Activated CD4-positive, CD25-positive, alpha-beta regulatory T cell treated with anti-CD3 and anti-CD28 coated beads, Interleukin-2, amount 50 U/mL, for 24 hours (primary cell): ENCODE data around the gene DRICH1.
A peak's percentile ranks its signal among the peaks of the same experiment; 100 is the strongest.
"Not testable (repeated sequence)": the region's sequence is repeated elsewhere in the genome, so short reads cannot be mapped to it uniquely, and the experiment has no call there.

Source experiments
- ATAC-seq, 2 donors: fragments of 150-1000 bp; cut with Tn5 transposase; one replicate each; pipeline ENCODE4 v1.10.0; 2021; ENCODE audit warnings: mild to moderate bottlenecking in 1 of 2, moderate library complexity in 1 of 2

Gene DRICH1

DNA sequence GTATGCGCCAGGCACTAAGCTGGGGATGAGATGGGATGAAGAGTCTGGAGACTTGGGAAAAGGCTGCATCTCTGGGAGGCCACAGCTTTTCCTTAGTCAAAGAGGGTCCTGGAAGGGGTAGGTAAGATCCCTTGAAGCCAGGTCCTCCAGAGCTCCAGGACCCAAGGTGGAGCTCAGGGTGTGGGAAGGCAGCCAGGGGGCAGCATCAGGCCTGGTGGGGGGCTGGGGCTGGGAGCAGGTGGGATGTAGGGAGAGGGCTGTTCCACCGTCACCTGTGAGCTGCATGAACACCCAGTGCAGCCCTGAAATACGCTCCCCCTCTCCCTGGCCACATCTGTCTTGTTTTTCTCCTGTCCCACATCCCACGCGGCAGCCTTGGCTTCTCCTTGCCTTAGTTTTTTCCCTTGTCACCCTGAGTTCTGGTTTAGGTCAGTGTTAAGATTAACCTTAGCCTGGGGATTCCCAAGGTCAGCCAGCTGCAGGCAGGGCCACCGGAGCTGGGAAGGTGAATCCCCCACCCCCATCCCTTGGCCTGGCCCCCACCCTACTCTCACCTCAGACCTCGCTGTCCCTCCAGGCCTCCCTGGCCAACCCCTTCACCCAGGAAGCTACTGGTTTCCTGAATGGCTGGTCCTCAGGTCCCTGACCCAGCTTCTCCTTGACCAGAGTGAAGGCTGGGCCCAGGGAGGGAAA is 34.4 kb downstream of the DRICH1 start:
- not testable (repeated sequence) for ATAC-seq

DNA sequence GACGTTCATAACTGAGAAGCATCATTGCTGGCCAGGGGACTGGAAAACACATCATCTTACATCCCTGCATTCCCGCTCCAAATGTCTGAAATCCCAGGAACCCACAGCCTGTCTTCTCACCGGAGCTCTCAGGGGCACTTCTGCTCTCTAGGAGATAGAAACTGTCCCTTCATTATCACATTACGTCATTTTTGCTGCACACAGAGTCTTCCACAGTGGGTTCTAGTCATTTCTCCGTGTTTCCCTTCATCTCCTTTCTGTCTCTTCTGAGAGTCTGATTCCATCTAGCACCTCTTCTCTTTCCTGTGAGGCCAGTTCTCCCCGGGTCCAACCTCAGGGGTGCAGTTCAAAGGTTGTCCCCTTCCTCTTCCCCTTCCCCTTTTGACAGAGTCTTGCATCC is 36.2 kb downstream of the DRICH1 start:
- ATAC-seq, result not testable (repeated sequence)

DNA sequence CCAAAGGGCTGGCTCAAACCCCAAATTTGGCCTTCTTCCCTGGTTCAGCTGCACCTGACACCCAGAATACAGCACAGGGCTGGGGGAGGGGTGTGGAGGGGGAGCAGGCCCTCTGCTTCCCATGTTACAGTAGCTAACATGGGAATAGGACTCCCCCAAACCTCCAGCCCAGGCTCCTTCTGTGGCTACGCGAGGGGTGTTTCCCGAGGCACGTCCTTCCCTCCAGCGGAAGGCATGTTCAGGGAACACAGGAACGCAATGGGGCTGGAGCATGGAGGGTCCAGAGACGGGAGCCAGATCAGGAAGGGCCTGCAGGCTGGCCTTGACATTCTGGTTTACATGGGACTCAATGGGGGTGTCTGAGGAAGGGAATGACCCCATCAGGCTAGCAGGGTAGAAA is 40.3 kb downstream of the DRICH1 start:
- ATAC-seq, result no peak

DNA sequence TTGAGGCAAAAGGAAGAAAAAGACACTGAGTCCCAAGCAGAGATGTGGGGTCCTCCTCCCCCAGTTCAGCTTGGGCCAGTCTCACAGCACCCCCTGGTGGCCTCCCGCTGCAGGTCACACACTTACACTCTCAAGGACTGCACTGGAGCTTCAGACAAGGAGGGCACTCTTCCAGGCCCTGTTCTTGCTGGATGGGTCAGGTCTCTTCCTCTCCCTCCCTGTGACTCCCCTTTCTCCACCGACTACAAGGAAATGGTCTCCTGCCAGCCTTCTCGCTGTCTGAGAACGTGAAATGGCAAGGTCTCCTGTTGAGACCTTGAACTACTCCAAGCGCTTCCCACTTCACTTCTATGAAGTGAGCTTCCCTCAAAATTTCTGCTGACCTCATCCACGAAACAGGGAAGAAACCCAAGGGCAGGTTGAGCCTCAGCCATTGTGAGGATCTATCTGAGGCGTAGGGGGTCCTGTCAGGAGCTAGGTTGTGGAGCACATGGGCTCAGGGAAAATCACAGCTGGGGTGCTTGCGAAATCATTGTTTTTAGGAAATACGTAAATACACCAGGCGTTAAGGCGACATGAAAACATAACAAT is 40.8 kb downstream of the DRICH1 start:
- ATAC-seq, result peak in 1 of 2 donors; percentile 55

DNA sequence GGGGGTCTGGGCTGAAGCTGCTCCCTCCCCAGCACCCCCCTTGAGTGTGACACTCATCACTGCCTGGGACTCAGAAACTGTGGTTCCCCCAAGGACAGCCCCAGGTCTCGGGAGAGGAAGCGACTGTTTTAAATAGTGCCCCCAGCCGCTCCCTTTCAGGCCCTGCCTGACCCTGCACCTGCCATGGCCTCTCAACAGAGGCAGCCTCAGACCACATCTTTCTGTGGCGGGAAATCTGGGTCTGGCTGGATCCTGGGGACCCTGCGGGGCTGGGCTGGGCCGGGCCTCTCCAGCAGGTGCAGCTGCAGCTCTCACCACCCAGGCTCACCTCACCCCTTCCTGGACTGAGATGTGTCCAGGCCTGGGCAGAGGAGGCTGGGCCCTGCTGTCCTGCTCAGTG is 48.3 kb downstream of the DRICH1 start:
- no peak for ATAC-seq

DNA sequence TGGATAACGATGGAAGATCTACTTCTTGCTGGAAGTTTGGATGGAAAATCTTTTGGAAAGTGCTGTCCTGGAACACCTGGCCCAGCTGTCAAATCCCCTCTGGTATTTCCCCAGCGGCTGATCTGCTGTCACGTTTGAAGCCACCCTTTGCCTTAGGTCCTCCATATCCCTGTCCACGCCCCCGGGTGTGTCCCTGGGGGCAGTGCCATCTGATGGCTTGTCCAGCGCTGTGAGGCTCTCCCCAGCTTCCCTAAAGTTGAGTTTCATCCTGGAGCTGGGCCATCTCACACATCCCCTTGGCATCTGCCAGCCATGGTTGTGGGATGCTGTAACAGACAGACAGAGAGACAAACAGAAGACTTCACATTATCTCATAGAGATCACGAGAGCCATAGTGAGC is 49.0 kb downstream of the DRICH1 start:
- ATAC-seq, result no peak

DNA sequence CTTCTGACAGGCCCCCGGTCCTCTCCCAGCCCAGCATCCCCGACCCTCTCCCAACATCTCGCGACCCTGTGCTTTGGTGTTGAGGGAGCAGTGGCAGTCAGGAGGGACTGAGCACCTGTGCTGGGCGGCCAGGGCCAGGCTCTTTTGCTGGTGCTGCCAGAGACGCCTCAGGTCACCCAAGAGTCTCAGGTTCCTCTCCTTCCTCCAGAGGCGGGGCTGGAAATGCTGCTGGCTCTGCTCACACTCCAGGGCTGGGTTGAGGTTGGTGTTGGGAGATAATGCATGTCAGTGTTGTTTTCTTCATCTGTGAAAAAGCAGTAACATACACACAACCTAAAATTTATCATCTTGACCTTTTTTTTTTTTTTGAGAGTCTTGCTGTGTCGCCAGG is 50.9 kb downstream of the DRICH1 start:
- no peak for ATAC-seq

DNA sequence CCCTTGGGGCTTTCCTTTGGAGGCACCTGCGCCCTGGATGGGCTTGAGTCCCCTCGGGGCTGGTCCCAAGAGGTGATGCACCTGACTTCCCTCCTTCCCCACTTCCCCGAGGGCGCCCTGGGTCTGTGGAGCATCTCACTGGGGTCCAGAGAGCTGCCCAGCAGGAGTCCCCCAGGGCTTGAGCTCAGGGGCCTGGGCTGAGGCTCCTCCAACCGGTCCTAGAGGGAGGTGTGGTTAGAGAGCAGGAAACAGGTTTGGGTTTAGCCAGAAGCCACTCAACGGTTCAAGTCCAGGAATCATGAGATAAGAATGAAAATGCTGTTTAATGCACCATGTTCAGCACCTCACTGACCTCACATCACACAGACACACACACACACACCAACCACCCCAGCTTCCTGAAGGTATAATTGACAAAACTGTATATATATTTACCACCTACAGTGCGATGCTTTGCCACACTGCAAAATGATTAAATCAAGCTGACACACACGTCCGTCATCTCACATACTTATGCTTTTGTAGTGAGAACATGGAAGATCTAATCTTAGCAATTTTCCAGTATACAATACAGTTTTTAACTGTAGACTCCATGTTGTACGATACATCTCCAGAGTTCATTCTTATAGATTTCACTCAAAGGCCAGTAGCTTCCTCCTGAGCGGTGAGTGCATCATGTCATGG is 51.4 kb downstream of the DRICH1 start:
- ATAC-seq, result no peak

DNA sequence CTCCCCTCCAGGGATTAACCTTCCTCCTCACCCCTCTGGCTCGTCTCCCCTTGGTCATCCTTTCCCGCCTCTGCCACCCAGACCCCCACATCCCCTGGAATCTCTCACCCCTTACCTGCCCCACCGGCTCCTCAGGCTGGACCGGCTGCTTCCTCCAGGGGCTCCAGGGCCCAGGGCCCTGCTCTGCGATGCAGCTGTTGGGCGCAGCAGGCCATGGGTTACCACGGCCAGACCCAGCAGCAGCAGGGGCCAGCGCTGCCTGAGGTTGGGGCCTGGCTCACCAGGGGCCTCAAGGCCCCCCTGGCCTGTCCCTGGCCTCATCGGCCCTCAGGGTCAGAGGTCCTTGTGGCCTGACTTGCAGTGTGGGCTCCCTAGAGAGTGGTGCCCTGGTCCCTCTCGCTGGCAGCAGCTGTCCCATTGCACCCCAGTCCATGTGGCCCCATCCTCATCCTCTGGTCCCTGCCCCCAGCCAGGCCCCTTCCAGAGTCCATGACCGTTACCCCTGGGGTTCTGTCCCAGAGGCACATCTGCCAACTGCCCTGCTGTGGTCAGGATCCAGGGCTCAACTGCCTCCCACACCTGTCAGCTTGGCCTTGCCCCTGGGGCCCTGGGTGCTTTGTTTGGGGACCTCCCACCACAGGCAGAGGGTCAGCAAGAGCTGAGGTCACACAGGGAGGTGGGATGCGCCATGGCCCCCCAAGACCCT is 52.1 kb downstream of the DRICH1 start, which contains the start of gene IGLL1:
IGLL1 (minus strand) TSS at position 421 of the 706 bp plus-strand sequence; CDS start at position 321, 100 bp downstream.
- ATAC-seq, result no peak

DNA sequence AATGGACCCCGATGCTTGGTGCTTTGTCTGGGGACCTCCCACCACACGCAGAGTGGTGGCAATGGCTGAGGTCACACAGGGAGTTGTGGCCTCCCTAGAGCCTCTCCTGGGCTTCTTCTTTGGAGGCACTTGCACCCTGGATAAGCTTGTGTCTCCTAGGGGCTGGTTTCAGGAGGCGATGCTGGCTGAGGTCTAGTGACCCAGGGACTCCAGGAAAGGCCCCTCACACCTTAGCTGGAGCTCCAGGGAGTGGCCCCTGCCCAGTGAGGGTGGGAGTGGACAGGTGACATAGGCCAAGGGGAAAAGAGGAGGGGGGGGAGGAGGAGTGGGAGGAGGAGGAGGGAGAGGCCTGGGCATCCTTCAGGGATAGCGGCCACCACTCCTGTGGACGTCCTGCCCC is 52.8 kb downstream of the DRICH1 start:
- ATAC-seq, result no peak

DNA sequence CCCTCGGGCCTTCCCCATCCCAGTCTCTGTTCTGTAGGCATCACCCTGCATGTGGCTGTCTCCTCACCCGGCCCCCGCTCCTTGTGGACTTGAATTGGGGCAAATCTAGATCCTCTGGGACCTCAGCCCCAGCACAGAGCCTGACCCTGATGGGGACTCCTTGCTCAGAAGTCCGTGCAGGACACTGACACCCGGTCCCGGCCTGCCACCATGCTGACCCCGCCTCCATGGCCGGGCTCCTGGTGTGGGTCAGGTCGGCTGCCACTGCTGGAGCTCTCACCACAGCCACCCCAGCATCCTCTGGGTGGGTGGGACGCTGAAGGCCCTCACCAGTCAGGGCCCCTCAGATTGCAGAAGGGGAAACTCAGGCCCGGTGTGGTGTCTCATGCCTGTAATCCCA is 53.8 kb downstream of the DRICH1 start:
- no peak for ATAC-seq

DNA sequence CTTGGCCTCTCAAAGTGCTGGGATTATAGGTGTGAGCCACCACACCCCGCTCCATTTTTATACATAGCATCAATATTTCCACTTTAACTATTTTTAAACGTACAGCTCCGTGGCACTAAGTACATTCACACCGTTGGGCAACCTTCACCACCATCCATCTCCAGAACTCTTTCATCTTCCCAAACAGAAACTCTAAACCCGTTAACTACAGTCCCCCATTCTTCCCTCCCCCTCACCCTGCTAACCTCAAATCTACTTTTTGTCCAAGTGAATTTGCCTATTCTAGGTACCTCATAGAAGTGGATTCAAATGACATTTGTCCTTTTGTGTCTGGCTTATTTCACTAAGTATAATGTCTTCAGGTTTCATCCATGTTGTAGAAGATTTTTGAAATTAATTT is 55.4 kb downstream of the DRICH1 start:
- no peak for ATAC-seq

DNA sequence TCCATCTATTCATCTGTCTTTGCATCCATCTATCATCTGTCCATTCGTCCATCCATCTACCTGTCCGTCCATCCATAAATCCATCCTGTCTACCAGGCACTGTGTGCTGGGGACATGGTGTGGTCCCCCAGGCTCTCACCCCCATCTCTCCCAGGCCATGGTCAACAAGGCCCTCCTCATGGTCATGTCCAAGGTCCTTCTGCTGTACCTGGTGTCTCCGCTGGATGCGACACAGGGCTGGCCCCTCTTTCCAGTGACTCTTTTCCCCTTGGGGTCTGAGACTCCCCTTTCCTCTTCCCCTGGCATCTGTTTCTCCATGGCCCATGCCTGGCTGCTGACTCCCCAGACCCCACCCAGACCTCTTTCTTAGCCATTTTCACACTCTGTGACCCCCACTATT is 56.5 kb downstream of the DRICH1 start:
- ATAC-seq, result no peak

DNA sequence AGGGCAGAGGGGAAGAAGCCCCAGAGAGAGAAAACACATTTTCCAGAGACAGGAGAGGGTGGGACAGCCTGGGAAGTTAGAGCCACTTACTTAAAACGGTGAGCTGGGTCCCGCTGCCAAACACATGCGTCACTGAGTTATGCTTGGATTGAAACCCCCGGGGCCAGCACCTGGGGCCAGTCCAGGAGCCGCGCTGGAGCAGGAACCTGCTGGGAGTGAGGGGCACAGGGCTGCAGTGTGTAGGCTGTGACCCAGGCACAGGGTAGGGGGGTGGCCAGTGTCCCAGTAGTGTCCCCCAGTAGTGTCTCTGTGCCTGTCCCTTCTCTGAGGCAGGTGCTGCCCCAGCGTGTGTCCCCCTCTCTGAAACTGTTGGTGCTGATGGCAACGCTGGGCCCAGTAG is 57.2 kb downstream of the DRICH1 start:
- no peak for ATAC-seq

DNA sequence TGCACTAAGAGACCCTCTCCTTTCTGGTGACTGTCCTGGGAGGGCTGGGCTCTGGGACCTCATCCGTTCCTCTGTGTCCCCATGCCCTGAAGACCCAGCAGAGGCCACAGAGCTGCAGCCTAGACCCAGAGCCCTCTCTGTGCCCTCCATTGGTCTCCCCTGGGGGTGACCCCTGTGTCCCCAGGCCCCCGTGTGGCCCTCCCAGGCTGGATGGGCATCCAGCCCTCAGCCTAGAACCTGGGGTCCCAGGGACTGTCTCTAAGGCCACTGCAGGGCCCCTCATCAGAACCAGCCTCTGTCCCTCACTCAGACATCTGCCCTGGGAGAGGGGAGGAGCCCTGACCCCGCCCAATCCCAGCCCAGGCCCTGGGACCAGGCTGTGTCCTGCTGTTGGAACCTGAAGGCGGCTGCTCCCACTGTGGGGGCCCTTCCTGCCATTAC is 57.7 kb downstream of the DRICH1 start:
- ATAC-seq, result no peak

DNA sequence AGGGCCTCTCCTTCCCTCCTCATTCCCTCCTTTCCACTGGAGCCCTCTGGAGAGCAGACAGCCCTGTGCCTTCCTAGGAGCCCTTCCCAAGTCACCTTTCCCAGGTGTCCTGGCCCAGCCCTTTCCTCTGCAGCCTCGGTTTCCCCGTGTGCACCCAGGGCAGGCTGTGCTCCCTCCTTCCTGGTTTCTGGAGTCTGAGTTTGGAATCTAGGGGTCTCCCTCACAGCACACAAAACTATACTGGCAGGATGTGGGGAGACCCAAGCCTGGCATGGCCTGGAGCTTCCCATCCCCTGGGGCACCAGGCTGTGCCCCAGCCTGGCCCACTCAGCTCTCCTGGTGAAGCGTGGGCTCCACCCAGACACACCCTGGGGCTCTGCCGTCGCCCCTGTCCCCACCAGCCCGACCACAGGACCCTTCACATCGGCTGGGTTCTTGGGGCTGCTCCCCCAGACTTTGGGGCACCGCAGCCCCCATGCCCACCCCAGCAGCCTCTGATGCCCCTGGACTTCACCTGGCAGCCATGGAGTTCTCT is 58.4 kb downstream of the DRICH1 start:
- not testable (repeated sequence) for ATAC-seq

DNA sequence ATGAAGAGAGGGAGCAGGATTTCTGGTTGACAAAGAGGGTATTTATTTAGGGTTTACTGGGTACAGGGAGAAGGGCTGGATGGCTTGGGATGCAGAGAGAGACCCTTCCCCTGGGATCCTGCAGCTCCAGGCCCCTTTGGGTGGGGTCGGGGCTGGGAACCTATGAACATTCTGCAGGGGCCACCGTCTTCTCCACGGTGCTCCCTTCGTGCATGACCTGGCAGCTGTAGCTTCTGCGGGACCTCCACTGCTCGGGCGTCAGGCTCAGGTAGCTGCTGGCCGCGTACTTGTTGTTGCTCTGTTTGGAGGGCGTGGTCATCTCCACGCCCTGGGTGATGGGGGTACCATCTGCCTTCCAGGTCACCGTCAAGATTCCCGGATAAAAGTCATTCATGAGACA is 59.0 kb downstream of the DRICH1 start:
- ATAC-seq, result not testable (repeated sequence)

DNA sequence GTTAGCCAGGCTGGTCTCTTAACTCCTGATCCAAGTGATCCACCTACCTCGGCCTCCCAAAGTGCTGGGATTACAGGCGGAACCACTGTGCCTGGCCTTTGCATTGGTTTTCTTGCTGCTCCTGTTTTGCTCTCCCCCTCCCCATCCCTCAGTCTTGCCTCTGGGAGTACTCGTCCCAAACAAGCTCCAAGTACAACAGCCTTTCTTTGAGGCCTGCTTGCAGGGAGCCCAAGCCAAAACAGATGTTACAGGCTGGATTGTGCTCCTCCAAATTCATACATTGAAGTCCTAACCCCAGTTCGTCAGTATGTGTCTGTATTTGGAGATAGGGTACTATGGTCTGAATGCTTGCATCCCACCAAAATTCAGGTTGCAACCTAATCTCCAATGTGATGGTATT is 60.6 kb downstream of the DRICH1 start:
- ATAC-seq, result no peak

DNA sequence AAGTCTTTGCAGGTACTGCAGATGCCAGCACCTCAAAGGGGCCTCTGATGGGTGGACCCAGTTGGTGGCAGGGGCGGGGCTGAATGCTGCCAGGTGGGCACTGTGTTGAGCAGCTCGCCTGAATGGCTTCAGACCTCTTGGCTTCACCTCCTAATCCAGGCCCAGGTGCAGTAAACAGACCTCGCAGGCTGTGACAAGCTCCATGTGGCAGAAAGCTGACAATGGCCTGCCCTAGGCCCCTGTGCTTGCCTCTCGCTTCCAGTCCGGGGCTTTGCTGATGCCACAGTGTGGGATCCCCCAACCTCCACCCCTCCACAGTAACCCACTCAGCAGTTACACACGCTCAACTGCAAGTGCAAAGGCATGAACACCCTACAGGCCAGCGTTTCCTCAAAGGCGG is 61.4 kb downstream of the DRICH1 start:
- no peak for ATAC-seq

DNA sequence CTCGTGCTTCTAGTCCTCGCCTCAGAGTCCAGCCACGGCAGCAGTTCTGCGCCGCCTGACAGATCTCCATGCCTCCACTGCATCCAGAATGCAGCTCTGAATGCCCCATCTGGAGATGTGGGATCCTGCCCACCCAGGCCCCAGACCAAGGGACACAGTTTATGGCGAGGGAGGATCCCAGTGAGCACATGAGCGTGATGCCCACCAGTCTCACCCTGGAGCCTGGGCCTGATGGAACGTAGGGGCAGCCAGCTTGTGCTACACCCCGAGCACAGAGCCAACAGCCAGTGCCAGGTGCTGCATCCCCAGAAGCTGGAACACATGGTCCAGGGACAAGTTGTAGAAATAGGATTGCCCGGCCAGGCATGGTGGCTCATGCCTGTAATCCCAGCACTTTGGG is 62.4 kb downstream of the DRICH1 start:
- ATAC-seq, result no peak

DNA sequence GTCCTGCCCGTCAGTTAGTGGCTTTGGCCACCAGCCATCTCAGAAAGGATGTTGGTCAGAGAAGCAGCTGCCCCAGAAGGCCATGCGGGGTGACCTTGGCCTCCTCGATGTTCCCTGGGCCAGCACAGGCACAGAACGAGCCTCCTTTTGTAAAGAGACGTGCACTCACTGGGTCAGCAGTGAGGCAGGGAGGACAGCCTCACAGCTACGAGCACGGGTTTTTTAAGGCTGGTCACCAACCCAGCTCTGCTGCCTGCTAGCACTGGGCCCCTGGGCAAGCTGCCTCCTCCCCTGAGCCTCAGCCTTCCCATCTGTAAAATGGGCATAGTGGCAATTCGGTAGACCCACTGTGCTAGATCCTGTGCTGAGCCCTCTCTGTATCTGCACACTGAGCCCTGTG is 62.8 kb downstream of the DRICH1 start:
- no peak for ATAC-seq

DNA sequence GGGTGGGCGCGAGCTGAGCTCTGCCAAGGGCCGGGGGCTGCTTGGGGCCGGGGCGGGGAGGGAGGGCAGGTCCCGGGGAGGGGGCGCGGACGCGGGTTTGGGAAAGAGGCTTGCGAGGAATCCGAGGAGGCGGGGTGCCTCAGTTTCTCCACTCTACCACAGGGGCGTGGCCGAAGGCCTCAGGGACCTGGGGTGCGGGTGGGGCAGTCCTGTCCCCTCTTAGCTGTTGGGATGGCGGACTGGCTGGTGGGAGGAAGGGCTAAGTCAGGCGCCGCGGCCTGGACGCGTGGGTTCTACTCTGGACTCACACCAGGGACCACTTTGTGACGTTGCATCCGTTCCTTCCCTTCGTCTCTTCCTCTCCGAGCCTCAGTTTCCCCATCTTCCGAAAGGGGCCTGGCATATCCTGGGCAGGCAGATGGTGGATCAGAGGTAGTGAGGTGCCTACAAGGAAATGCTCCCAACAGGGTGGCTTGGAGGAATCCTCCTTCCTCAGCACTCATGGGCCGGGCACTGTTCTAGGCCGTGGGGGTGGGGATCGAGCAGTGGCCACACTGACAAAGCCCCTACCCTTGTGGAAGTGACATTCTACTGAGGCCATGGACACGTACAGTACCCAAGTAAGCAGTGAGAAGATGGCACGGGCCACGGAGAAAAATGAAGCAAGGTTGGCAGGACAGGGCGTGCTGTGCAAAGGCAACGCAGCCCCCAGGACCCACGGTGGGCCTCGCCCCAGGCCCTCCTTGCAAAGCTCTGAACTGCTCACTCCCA is 65.2 kb downstream of the DRICH1 start:
- no peak for ATAC-seq
